ENCODE data around the gene TRA2B.

TRA2B gene

DNA sequence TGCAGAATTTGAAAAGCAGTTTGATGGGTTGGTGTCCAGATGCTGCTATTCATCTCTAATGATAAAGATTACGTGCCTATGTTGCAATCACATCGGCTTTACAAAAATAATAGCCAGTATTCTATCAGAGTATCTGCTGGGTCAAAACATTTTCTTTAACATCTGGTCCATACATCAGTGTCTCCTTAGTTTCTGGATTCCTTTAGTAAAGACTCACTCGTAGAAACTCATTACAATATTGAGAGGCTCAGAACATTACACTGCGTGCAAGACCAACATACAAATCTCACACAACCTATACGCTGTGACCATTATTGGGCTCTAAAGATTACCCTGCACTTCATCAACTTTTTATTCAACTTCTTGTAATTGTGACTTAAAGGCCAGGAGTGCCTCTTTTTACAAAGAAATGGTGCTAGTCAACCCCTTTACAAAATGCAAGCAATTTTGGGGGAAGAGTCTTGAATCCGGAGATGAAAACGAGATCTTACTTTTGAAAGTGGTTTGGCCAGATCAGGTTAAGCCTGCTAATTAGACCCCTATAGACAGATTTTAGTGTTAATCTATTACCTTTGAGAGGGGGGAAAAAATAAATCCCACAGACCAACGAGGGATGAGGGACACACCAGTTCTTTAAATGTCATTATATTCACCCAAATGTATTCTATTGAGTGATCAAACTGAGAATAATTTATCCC lies 2.9 kb downstream of the TRA2B start:
- no peak overlapping the region for H2AFZ ChIP-seq
- no peaks in the 10 kb centered on the region for H3K27me3 ChIP-seq (ENCODE audit: control insufficient read depth, insufficient read depth, low read length)
- H3K79me2 ChIP-seq = peaks cover 59% of the 10 kb centered on the region
- H3K9ac ChIP-seq = no peak overlapping the region
- peak overlapping the region; percentile 86 for H3K4me3 ChIP-seq (ENCODE audit: low read depth, low read length)
- H3K36me3 ChIP-seq (ENCODE audit: control insufficient read depth, insufficient read depth, low read length) = no peaks in the 10 kb centered on the region
- TF ChIP-seq, protein P1, sequence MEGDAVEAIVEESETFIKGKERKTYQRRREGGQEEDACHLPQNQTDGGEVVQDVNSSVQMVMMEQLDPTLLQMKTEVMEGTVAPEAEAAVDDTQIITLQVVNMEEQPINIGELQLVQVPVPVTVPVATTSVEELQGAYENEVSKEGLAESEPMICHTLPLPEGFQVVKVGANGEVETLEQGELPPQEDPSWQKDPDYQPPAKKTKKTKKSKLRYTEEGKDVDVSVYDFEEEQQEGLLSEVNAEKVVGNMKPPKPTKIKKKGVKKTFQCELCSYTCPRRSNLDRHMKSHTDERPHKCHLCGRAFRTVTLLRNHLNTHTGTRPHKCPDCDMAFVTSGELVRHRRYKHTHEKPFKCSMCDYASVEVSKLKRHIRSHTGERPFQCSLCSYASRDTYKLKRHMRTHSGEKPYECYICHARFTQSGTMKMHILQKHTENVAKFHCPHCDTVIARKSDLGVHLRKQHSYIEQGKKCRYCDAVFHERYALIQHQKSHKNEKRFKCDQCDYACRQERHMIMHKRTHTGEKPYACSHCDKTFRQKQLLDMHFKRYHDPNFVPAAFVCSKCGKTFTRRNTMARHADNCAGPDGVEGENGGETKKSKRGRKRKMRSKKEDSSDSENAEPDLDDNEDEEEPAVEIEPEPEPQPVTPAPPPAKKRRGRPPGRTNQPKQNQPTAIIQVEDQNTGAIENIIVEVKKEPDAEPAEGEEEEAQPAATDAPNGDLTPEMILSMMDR (IDR thresholded peaks at IDR 0.05) = no peak
- H3K9me3 ChIP-seq (ENCODE audit: control insufficient read depth, low read length) = no peaks in the 10 kb centered on the region
- H3K4me1 ChIP-seq = peaks cover 25% of the 10 kb centered on the region
- peak overlapping the region; percentile 97 for H3K4me2 ChIP-seq (ENCODE audit: low read length)
- no peak overlapping the region for H3K27ac ChIP-seq

DNA sequence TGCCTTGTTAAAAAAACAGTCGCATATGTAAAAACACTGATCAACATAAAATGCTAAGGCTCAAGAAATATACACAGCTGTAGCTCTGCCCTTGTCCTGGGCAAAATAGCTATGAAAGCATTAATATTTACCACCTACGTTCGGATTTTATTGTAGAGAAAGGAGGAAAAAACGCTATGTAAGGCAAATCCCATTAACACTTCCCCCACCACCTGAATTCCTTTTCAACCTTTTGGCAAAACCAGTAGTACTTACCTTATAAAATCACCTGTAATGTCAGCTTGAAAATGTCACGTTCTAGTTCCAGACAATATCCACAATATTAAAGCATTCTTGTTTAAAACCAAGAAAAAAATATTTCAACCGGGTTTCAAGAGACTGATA lies 3.6 kb downstream of the TRA2B start:
- Histone ChIP-seq H3K27me3 (ENCODE audit: control insufficient read depth, insufficient read depth, low read length) (no peaks in the 10 kb centered on the region), H3K79me2 (peaks cover 66% of the 10 kb centered on the region), H3K9me3 (ENCODE audit: control insufficient read depth, low read length) (no peaks in the 10 kb centered on the region), H2AFZ (no peak overlapping the region), H3K4me3 (ENCODE audit: low read depth, low read length) (peak overlapping the region; percentile 86), H3K4me2 (ENCODE audit: low read length) (peak overlapping the region; percentile 97), H3K36me3 (ENCODE audit: control insufficient read depth, insufficient read depth, low read length) (no peaks in the 10 kb centered on the region), H3K9ac (no peak overlapping the region), H3K27ac (no peak overlapping the region), H3K4me1 (peaks cover 33% of the 10 kb centered on the region)
- TF ChIP-seq, protein P1 (IDR thresholded peaks at IDR 0.05) = no peak

DNA sequence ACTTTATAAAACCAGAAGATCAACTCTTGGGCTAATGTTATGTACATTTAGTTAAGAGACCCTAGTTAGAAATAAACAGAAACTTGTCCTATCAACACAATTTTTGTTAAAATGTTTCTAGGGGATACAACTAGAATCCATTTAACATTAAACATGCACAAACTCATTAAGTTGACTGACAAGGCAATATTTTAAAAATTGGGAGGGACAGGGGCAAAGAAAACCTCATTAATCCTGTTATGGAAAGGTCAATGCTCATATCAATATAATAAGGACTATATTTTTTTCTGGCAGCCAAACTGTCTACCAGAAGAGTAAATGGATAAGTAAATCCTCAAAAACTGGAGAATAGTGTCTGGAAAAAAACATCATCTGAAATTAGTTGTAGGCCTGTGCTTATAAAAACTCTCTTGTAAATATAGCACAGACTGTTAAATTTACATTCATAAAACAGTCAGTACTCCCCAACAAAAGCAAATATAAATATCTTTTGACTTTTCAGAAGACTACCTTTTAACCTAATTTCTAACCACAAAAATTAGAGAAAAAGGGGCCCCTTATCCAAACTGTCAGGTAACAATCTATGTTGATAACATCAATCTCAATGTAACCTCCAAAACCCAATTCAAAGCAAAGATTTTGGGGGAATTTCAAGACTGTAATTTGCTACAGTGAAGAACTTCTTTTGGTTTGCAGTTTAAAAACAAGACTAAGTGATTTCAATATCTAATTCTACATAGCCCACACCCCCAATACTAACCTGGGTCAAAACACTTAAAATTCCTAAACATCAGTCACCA lies 4.2 kb downstream of the TRA2B start:
- H3K36me3 ChIP-seq (ENCODE audit: control insufficient read depth, insufficient read depth, low read length) = no peaks in the 10 kb centered on the region
- peaks cover 72% of the 10 kb centered on the region for H3K79me2 ChIP-seq
- peak overlapping the region; percentile 86 for H3K4me3 ChIP-seq (ENCODE audit: low read depth, low read length)
- H3K27ac ChIP-seq = no peak overlapping the region
- no peak overlapping the region for H2AFZ ChIP-seq
- no peak overlapping the region for H3K9ac ChIP-seq
- no peaks in the 10 kb centered on the region for H3K27me3 ChIP-seq (ENCODE audit: control insufficient read depth, insufficient read depth, low read length)
- TF ChIP-seq, protein P1 (IDR thresholded peaks at IDR 0.05) = no peak
- H3K9me3 ChIP-seq (ENCODE audit: control insufficient read depth, low read length) = no peaks in the 10 kb centered on the region
- peaks cover 39% of the 10 kb centered on the region for H3K4me1 ChIP-seq
- peak overlapping the region; percentile 97 for H3K4me2 ChIP-seq (ENCODE audit: low read length)

DNA sequence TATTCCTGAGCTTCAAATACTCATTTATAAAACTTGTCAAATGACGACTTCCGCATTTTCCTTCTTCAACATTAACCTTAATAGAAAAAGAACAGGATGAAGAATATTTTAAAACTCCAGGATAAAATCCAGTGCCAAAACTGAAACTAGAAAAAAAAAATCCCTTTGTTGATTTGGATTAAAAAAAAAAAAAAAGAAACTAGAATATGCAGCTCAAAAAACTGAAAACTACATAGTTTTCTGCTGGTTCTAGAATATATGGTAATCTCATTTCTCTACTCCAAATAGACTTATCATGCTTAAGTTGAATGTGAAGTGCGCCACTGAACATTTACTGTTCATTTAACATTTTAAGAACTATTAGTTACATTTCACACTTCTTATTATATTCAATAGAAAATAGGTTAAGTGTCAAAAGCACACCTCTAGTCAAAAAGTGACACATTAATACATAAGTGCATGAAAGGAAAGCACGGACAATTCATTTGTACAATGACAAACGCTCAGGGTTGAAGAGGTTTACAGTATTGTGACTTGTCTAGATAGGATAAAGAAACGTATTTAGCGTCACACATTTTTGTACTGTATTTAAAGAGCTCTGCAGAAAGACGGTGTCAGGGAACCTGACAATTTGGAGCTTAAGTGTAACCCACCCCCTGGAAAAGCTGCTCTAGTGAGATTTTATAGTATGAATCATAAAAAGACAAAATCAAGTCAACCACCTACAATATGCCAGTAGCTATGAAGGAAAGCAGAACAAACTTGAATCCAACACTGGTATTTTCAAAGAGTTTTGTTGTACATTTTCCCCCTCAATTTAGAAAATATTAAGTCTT lies 5.8 kb downstream of the TRA2B start:
- Histone ChIP-seq H2AFZ (no peak overlapping the region), H3K27ac (no peak overlapping the region), H3K4me3 (ENCODE audit: low read depth, low read length) (no peak overlapping the region), H3K9ac (no peak overlapping the region), H3K79me2 (peaks cover 74% of the 10 kb centered on the region), H3K36me3 (ENCODE audit: control insufficient read depth, insufficient read depth, low read length) (no peaks in the 10 kb centered on the region), H3K4me1 (peaks cover 50% of the 10 kb centered on the region), H3K4me2 (ENCODE audit: low read length) (peak overlapping the region; percentile 97), H3K27me3 (ENCODE audit: control insufficient read depth, insufficient read depth, low read length) (no peaks in the 10 kb centered on the region), H3K9me3 (ENCODE audit: control insufficient read depth, low read length) (no peaks in the 10 kb centered on the region)
- TF ChIP-seq, protein P1 (IDR thresholded peaks at IDR 0.05) = no peak
